Keratinocyte (primary cell): ENCODE data around the gene ALK.

ENCODE experiments used
- EZH2 ChIP-seq: IDR thresholded peaks from one replicate; pipeline ENCODE4 v1.6.1; 2012; ENCODE audit warnings: inconsistent platforms, mild to moderate bottlenecking, low read length, moderate library complexity
- TF ChIP-seq, protein P1 (sequence below), 3 experiments: IDR thresholded peaks in 1 of 3; conservative IDR thresholded peaks in 1 of 3; optimal IDR thresholded peaks in 1 of 3; 2 replicates in 2 of 3; 3 replicates in 1 of 3; pipeline versions ENCODE3 to v1.5.1; 2011; ENCODE audit warnings: low read length in 3 of 3, mild to moderate bottlenecking in 3 of 3, moderate library complexity in 2 of 3, control low read depth in 1 of 3, inconsistent platforms in 1 of 3; ENCODE audit not compliant: insufficient read depth in 2 of 3; ENCODE audit errors: extremely low read depth in 1 of 3

DNA sequence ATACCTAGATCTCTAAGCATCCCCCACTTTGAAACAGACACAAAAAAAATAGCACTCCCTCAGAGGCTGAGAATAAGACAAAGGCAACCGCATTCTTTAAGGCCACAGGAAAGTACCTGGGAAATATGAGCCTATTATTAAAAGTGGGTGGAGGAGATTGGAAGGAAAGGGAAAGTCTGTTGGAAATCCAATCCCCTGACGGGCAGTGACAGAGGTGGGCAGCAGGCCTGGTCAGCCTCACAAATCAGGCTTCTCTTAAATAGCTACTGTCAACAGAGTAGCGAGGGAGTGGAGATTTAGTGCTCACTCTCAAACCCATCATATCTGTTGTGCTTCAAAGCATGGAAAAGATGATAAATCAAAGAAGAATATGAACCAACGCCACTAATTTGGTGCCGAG lies 324.4 kb downstream of the ALK start:
- TF ChIP-seq, protein P1, sequence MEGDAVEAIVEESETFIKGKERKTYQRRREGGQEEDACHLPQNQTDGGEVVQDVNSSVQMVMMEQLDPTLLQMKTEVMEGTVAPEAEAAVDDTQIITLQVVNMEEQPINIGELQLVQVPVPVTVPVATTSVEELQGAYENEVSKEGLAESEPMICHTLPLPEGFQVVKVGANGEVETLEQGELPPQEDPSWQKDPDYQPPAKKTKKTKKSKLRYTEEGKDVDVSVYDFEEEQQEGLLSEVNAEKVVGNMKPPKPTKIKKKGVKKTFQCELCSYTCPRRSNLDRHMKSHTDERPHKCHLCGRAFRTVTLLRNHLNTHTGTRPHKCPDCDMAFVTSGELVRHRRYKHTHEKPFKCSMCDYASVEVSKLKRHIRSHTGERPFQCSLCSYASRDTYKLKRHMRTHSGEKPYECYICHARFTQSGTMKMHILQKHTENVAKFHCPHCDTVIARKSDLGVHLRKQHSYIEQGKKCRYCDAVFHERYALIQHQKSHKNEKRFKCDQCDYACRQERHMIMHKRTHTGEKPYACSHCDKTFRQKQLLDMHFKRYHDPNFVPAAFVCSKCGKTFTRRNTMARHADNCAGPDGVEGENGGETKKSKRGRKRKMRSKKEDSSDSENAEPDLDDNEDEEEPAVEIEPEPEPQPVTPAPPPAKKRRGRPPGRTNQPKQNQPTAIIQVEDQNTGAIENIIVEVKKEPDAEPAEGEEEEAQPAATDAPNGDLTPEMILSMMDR (optimal IDR thresholded peaks at IDR 0.05 in 1 of 3, IDR thresholded peaks at IDR 0.05 in 1 of 3, conservative IDR thresholded peaks at IDR 0.05 in 1 of 3; ENCODE audit: extremely low read depth in 1 of 3, insufficient read depth in 2 of 3, low read length in 3 of 3), result no peak
- no peak for TF ChIP-seq EZH2
